NB4 (cell line): ENCODE measurements around the gene B3GALT5.

Experiments used
- MYC ChIP-seq: IDR thresholded peaks from 2 replicates; pipeline ENCODE4 v1.6.1; 2011; ENCODE audit warnings: low read depth, low read length
- POLR2A ChIP-seq: IDR thresholded peaks from 2 replicates; pipeline ENCODE4 v1.6.1; 2011; ENCODE audit warnings: mild to moderate bottlenecking; ENCODE audit not compliant: insufficient read length; ENCODE audit errors: extremely low read depth
- TF ChIP-seq, protein P1 (sequence below): IDR thresholded peaks from one replicate; pipeline ENCODE4 v1.5.1; 2012; ENCODE audit warnings: low read depth, low read length
- TF ChIP-seq, protein P2 (sequence below): IDR thresholded peaks from 2 replicates; pipeline ENCODE4 v1.6.1; 2011; ENCODE audit warnings: low read depth, low read length

- TF ChIP-seq, protein P1, sequence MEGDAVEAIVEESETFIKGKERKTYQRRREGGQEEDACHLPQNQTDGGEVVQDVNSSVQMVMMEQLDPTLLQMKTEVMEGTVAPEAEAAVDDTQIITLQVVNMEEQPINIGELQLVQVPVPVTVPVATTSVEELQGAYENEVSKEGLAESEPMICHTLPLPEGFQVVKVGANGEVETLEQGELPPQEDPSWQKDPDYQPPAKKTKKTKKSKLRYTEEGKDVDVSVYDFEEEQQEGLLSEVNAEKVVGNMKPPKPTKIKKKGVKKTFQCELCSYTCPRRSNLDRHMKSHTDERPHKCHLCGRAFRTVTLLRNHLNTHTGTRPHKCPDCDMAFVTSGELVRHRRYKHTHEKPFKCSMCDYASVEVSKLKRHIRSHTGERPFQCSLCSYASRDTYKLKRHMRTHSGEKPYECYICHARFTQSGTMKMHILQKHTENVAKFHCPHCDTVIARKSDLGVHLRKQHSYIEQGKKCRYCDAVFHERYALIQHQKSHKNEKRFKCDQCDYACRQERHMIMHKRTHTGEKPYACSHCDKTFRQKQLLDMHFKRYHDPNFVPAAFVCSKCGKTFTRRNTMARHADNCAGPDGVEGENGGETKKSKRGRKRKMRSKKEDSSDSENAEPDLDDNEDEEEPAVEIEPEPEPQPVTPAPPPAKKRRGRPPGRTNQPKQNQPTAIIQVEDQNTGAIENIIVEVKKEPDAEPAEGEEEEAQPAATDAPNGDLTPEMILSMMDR: no peak
- no peak for TF ChIP-seq POLR2A
- TF ChIP-seq MYC: no peak
- TF ChIP-seq, protein P2, sequence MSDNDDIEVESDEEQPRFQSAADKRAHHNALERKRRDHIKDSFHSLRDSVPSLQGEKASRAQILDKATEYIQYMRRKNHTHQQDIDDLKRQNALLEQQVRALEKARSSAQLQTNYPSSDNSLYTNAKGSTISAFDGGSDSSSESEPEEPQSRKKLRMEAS: no peak
Measured at GRCh38 chr21:39659070-39659815, 46.5 kb downstream of the B3GALT5 start.
